ENCODE results near the gene ELP2.
"Not testable (repeated sequence)": the region's sequence is repeated elsewhere in the genome, so short reads cannot be mapped to it uniquely, and the experiment has no call there.

Gene ELP2

DNA sequence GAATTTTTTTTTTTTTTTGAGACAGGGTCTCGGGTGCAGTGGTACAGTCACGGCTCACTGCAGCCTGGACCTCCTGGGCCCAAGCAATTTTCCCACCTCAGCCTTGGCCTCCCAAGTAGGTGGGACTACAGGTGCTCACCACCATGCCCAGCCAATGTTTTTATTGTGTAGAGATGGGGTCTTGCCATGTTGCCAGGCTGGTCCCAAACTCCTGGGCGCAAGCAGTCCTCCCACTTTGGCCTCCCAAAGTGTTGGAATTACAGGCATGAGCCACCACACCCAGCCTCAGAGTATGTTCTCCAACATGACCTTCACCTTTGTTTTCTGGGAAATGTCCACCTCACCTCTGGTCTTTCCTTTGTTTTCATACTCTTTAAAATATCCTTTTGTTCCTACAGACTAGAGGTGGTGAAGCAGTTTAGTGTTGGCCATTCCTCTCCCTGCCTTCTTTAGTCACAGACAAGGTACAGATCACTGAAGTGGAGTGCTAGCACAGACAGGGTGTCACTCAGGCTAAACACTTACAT lies 38.1 kb downstream of the ELP2 start:
- no peak for DNase-seq

- not testable (repeated sequence) for DNase-seq
Observed at GRCh38 chr18:36168296-36168695, 38.6 kb downstream of the ELP2 start.

- DNase-seq, result no peak
Observed at GRCh38 chr18:36169938-36170337, 40.2 kb downstream of the ELP2 start.

- DNase-seq, result no peak
Observed at GRCh38 chr18:36175481-36175880, 45.8 kb downstream of the ELP2 start.

- no peak for DNase-seq
Observed at GRCh38 chr18:36176177-36176584, 46.5 kb downstream of the ELP2 start.

DNA sequence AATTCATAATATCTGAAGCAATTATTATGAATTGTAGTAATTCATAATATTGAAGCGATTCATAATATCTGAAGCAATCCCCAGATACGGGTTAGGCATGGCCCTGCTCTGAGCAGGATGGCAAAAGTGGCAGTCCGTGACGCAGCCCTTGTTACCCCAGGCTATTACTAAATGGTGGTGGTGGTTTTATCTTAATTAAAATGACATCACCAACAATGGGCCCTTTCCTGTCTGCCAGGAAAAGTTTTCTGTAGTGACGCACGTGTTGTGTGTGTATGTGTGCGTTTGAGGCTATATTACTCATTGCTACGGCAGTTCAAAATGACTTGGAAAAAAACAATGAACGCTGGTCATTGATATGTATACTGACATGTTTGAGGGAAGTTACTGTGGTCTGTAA lies 47.0 kb downstream of the ELP2 start:
- no peak for DNase-seq

DNA sequence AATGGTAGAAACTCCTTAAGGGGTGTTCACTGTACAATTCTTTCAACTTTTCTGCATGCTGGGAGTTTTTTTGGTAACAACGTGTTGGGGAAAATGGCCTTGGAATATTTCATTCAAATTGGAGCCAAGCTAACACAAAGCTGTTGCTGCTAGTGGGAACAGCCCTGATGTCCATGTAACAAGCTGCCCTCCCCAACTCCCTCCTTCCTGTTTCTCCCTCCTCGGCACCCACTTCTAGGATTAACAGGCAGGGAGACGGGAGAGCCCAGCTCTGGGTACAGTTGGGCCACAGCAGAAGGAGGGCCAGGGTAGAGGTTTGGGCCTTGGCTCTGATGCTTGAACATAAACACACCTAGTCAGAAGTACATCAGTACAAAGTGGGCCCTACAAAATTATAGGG lies 48.2 kb downstream of the ELP2 start:
- no peak for DNase-seq

DNA sequence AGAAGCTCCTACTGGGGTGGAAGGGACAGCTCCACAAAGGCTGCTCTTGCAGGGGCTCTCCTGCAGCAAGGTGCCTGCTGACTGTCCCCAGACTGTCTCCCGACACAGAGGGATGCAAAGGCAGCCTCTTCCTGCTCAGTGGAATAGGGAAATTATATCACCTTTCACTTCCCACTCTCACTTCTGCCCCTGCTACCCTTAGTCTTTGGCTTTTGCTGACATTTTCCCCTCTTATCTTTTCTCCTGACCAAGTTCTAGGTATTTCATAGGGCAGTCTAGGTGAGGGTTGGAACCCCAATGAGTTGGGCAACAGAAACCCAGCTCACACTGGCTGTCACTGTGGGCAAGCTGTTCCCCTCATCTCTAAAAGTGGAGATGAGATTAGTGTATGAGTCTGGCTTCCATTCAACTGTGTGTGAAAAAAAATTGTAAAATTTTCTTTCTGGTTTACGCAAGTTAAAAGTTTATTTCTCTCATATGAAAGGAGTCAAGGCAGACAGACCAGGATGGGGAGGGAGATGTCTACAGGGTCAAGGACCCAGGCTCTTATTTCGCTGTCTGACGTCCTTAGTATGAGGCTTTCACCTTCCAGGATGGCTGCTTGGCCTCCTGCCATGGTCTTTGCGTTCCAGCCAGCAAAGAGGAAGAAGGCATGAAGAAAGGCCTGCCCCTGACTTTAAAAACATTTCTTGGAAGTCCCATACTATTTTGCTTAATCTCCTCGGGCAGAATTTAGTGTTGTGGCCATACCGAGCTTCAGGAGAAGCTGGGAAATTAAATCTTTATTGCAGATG lies 50.1 kb downstream of the ELP2 start:
- DNase-seq, result no peak

DNA sequence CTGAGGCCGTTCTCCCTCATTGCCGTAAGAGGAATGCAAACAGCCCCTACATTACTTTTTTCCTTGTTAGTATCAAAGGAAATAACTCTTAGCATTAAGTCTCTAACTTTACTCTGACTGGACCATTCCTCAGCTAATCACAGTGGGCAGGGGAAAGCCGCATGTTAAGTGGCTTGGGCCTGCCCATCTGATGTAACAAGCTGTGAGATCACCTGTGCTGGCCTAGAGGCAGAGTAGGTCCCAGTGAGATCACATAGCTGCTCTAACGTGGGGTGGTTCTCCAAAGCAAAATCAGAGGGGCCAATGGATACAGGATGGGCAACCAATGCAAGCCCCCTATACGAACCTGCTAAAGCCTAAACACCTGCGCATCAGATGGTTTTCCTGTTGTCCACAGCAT lies 51.7 kb downstream of the ELP2 start:
- DNase-seq, result no peak

DNA sequence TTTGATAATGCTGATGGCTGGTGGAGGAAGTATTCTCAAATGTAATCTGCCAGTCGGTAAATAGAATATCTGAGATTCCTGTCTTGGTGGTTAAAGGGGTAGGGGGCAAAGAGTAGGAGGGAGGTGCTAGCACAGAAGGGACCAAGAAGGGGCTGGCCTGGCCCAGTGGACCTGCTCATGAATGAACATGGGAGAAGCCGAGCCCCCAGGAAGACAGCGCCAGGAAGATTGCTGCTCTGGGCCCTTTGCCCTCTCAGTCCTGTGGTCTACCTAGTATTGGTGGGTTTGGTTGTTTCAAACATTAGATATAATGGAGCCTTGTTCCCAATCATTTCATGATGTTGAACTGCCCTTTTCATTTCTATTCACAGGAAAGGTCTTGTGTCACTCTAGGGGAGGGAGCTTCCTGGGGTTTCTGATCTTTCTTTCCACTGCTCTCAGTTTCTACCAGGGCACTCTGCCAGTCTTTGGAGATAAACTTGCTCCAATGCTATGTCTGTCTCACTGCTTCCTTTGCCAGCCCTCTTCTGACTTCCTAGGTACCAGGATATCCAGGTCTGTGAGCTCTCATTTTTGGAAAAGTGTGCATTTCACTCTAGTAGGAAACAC lies 52.3 kb downstream of the ELP2 start:
- no peak for DNase-seq

GRCh38 chr18:36183033-36183432 lies 53.3 kb downstream of the ELP2 start:
- DNase-seq, result no peak

- DNase-seq, result no peak
Observed at GRCh38 chr18:36183987-36184386, 54.3 kb downstream of the ELP2 start.

DNA sequence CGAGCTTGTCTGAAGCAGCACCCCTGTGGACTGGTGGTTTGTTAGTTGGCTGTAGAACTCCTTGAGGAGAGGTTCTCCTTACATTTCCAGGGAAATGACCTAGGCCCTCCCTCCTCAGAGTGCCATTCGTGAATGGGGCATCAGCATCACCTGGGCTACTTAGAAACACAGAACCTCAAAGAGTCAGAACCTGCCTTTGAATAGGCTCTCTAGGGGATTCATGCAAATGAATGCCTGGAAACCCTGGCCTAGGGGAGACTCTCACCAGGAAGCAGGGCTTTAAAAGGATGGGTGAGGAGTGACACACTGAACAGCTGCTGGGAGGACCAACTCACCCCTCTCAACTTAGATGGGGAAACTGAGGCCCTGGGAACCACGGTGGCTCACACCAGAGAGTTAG lies 55.5 kb downstream of the ELP2 start:
- no peak for DNase-seq

GRCh38 chr18:36185901-36186460 lies 56.3 kb downstream of the ELP2 start:
- no peak for DNase-seq

GRCh38 chr18:36186461-36187192 lies 56.9 kb downstream of the ELP2 start:
- peak; percentile 39 for DNase-seq

- peak; percentile 92 for DNase-seq
Observed at GRCh38 chr18:36187193-36187825, 57.6 kb downstream of the ELP2 start, which contains the start of gene MOCOS. TSS of gene MOCOS (plus strand) at chr18:36187497. CDS start at chr18:36187540, 43 bp downstream.

GRCh38 chr18:36187826-36188721 lies 58.4 kb downstream of the ELP2 start:
- DNase-seq, result no peak

DNA sequence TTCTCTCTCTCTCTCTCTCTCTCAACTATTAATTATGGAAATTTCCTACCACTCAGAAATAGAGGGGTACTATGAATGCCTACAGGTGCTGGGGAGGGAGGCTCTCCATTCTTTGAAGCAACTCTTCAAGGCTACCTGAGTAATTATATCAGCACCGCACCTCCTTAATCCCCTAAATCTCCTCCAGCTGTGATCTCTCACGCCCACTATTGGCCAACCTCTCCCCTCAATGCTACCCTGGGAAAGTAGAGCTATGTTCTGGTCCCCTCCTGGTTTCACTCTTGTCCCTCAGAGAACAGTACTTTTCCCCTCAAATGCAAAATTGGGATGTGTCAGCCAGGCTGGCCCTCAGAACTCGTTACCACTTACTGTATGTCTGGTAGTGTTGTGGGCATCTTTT lies 59.2 kb downstream of the ELP2 start:
- no peak for DNase-seq

GRCh38 chr18:36189486-36189885 lies 59.8 kb downstream of the ELP2 start:
- DNase-seq, result no peak

DNA sequence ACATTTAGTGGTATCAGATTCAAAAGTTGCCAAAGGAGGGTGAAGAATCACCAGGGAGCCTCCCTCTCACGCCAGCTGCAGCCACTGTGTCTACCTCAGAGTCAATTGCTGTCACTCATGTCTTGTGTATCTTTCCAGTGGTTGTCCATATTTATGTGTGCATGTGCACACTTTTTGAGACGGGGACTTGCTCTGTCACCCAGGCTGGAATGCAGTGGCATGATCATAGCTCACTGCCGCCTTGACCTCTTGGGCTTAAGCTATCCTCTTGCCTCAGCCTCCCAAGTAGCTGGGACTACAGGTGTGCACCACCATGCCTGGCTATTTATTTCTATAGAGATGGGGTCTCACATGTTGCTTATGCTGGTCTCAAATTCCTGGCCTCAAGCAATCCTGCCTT lies 61.6 kb downstream of the ELP2 start:
- no peak for DNase-seq

DNA sequence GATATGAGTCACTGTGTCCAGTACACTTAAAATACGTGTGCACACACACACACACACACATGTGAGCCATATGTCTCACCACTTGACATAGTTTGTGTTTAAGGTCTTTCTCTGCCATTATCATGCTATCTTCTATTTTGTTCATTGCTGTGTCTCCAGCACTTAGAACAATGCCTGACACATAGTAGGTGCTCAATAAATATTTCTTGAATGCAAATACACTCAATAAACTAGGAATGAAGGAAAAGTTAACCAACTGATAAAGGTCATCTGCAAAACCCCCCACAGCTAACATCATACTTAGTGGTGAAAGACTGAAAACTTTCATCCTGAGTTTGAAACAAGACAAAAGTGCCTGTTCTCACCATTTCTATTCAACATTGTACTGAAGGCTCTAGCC lies 62.0 kb downstream of the ELP2 start:
- no peak for DNase-seq

Data from 8988T (cell line).